Measurements from ENCODE around the gene PDK3. TPM values are rescaled to one million over a fixed set of nuclear protein-coding genes. Genes with fewer than 3 reads are reported as not detected.

The PDK3 gene
- total and polyA plus RNA-seq, 10 donors: 4.3 to 53.0 (median 30.1) TPM

- intact Hi-C loops (cut with DNase I; ENCODE audit: low total_unique reads): no loop called here
- no peaks in the 10 kb centered on the region for H3K27me3 ChIP-seq (replicated peaks in 1 of 7)
- no peaks in the 10 kb centered on the region for H3K9me3 ChIP-seq
- H3K36me3 ChIP-seq: peaks cover 0 to 91% (median 9%) of the 10 kb centered on the region in 6 donors
- no peaks in the 10 kb centered on the region for H3K4me1 ChIP-seq
- no peak for DNase-seq
- no peak overlapping the region for H3K4me3 ChIP-seq
- no peak overlapping the region for H3K27ac ChIP-seq
- no peak for TF ChIP-seq CTCF (IDR thresholded peaks at IDR 0.05 in 8 of 11, conservative IDR thresholded peaks at IDR 0.05 in 3 of 11)
- no peak for TF ChIP-seq POLR2A (IDR thresholded peaks at IDR 0.05)
- no peak for TF ChIP-seq POLR2AphosphoS5 (IDR thresholded peaks at IDR 0.05)
- WGBS, 5 donors: 73 to 91% (median 81%) methylated on average over 1 of the region's 1 CpG
Measured at GRCh38 chrX:24528605-24529004, 63.5 kb downstream of the PDK3 start.

- Histone ChIP-seq H3K27me3 (replicated peaks in 1 of 7) (no peaks in the 10 kb centered on the region), H3K27ac (no peak overlapping the region), H3K4me1 (no peaks in the 10 kb centered on the region), H3K9me3 (no peaks in the 10 kb centered on the region), H3K36me3 (peaks cover 0 to 65% (median 8%) of the 10 kb centered on the region in 6 donors), H3K4me3 (no peak overlapping the region)
- intact Hi-C loops (cut with DNase I; ENCODE audit: low total_unique reads): no loop called here
- no peak for DNase-seq
- TF ChIP-seq POLR2AphosphoS5 (IDR thresholded peaks at IDR 0.05) (no peak), POLR2A (IDR thresholded peaks at IDR 0.05) (no peak), CTCF (IDR thresholded peaks at IDR 0.05 in 8 of 11, conservative IDR thresholded peaks at IDR 0.05 in 3 of 11) (no peak)
Measured at GRCh38 chrX:24536551-24536950, 71.5 kb downstream of the PDK3 start.

- H3K36me3 ChIP-seq: peaks cover 0 to 37% (median 1%) of the 10 kb centered on the region in 6 donors
- H3K4me1 ChIP-seq: no peaks in the 10 kb centered on the region
- no peak overlapping the region for H3K4me3 ChIP-seq
- TF ChIP-seq POLR2A (IDR thresholded peaks at IDR 0.05) (no peak), POLR2AphosphoS5 (IDR thresholded peaks at IDR 0.05) (no peak), CTCF (IDR thresholded peaks at IDR 0.05 in 8 of 11, conservative IDR thresholded peaks at IDR 0.05 in 3 of 11) (no peak)
- no peaks in the 10 kb centered on the region for H3K9me3 ChIP-seq
- no peak overlapping the region for H3K27ac ChIP-seq
- intact Hi-C loops (cut with DNase I; ENCODE audit: low total_unique reads): no loop called here
- no peaks in the 10 kb centered on the region for H3K27me3 ChIP-seq (replicated peaks in 1 of 7)
- WGBS, 5 donors: 51 to 80% (median 72%) methylated on average over 4 of the region's 4 CpGs
- DNase-seq: no peak
Measured at GRCh38 chrX:24542756-24543155, 77.7 kb downstream of the PDK3 start.

- TF ChIP-seq CTCF (IDR thresholded peaks at IDR 0.05 in 8 of 11, conservative IDR thresholded peaks at IDR 0.05 in 3 of 11) (no peak), POLR2AphosphoS5 (IDR thresholded peaks at IDR 0.05) (no peak), POLR2A (IDR thresholded peaks at IDR 0.05) (no peak)
- Histone ChIP-seq H3K36me3 (peaks cover 0 to 13% (median 1%) of the 10 kb centered on the region in 6 donors), H3K27me3 (replicated peaks in 1 of 7) (no peaks in the 10 kb centered on the region), H3K27ac (no peak overlapping the region), H3K9me3 (no peaks in the 10 kb centered on the region), H3K4me1 (no peaks in the 10 kb centered on the region), H3K4me3 (no peak overlapping the region)
- intact Hi-C loops (cut with DNase I; ENCODE audit: low total_unique reads): no loop called here
- DNase-seq: no peak
- 80 to 100% (median 91%) methylated on average over 1 of the region's 1 CpG for WGBS, 5 donors
Measured at GRCh38 chrX:24547961-24548360, 82.9 kb downstream of the PDK3 start.

Data from spleen (tissue), 11 donors.